H1 (cell line): ENCODE results near the gene MKI67. TPM values are rescaled to one million over a fixed set of nuclear protein-coding genes. Genes with fewer than 3 reads are reported as not detected.

Experiments
- CTCF ChIA-PET: fragments of 300-600 bp; sonication (Branson Sonifier 250); formaldehyde crosslinking; loops from one replicate; lab custom pipeline; 2021; ENCODE audit not compliant: partially characterized antibody; lab: Charles Lee
- POLR2A ChIA-PET: fragments of 300-600 bp; sonication (Branson Sonifier 250); formaldehyde crosslinking; loops from one replicate; lab custom pipeline; 2021; ENCODE audit warnings: inconsistent platforms; ENCODE audit not compliant: partially characterized antibody; lab: Charles Lee
- DNase-seq, 2 experiments: peaks; one replicate each; pipeline versions ENCODE4 v3.0.0 to v3.0.0-alpha.2; 2010 to 2022; ENCODE audit warnings: low spot score in 2 of 2, low read depth in 1 of 2, mixed read lengths in 1 of 2
- FAIRE-seq: peaks from 2 replicates; lab custom pipeline; 2011; peaks lifted over from hg19 to GRCh38; lab: Jason Lieb, UNC
- H2AFZ ChIP-seq: 2 replicates; pipeline ENCODE4 v1.8.1; 2012; ENCODE audit warnings: low read length, inconsistent platforms
- H2AK5ac ChIP-seq: 2 replicates; pipeline ENCODE4 v1.6.1; 2013; ENCODE audit warnings: low read depth, low read length
- H2BK120ac ChIP-seq: replicated peaks from 2 replicates; pipeline ENCODE3; 2013; ENCODE audit warnings: low read depth, low read length, inconsistent platforms
- H2BK12ac ChIP-seq: 2 replicates; pipeline ENCODE4 v1.6.1; 2013; ENCODE audit warnings: low read depth, low read length
- H2BK15ac ChIP-seq: 2 replicates; pipeline ENCODE4 v1.6.1; 2013; ENCODE audit warnings: low read length
- H2BK20ac ChIP-seq: 2 replicates; pipeline ENCODE4 v1.6.1; 2013; ENCODE audit warnings: low read length
- H2BK5ac ChIP-seq: 2 replicates; pipeline ENCODE4 v1.6.1; 2013; ENCODE audit warnings: low read depth, low read length
- H3K14ac ChIP-seq: 2 replicates; pipeline ENCODE4 v1.6.1; 2013; ENCODE audit warnings: inconsistent platforms; ENCODE audit not compliant: insufficient read length
- H3K18ac ChIP-seq: 2 replicates; pipeline ENCODE4 v1.6.1; 2013; ENCODE audit warnings: low read length; ENCODE audit errors: extremely low read depth
- H3K23ac ChIP-seq: 2 replicates; pipeline ENCODE4 v1.6.1; 2013; ENCODE audit warnings: inconsistent platforms; ENCODE audit not compliant: insufficient read length
- H3K23me2 ChIP-seq: 2 replicates; pipeline ENCODE4 v1.6.1; 2013; ENCODE audit warnings: low read depth, low read length
- H3K27ac ChIP-seq: 2 replicates; pipeline ENCODE4 v1.6.1; 2011; ENCODE audit warnings: low read depth, low read length, inconsistent platforms
- H3K27me3 ChIP-seq, 4 experiments: replicated peaks in 1 of 4; 1 replicate in 1 of 4; 2 replicates in 3 of 4; pipeline versions ENCODE4 v1.6.1 to v1.8.1; 2011 to 2013; ENCODE audit warnings: low read length in 3 of 4, mild to moderate bottlenecking in 3 of 4, inconsistent platforms in 2 of 4, mixed read lengths in 2 of 4, moderate library complexity in 1 of 4; ENCODE audit not compliant: control insufficient read depth in 3 of 4, insufficient read depth in 3 of 4; ENCODE audit errors: extremely low read depth in 1 of 4
- H3K36me3 ChIP-seq, 4 experiments: 2 replicates each; pipeline versions ENCODE4 v1.6.1 to v1.8.1; 2011 to 2013; ENCODE audit warnings: mild to moderate bottlenecking in 4 of 4, low read length in 3 of 4, moderate library complexity in 2 of 4, control low read depth in 1 of 4, inconsistent platforms in 1 of 4; ENCODE audit not compliant: insufficient read depth in 4 of 4, control insufficient read depth in 2 of 4
- H3K4ac ChIP-seq: replicated peaks from 2 replicates; pipeline ENCODE3; 2013; ENCODE audit warnings: low read length, low read depth, mixed read lengths, inconsistent platforms; ENCODE audit not compliant: insufficient read length
- H3K4me1 ChIP-seq, 4 experiments: replicated peaks in 1 of 4; 1 replicate in 1 of 4; 2 replicates in 3 of 4; pipeline versions ENCODE4 v1.6.1 to v1.8.1; 2011 to 2013; ENCODE audit warnings: low read length in 3 of 4, inconsistent platforms in 2 of 4, mixed read lengths in 1 of 4; ENCODE audit not compliant: insufficient read depth in 4 of 4, control insufficient read depth in 3 of 4
- H3K4me2 ChIP-seq, 2 experiments: 2 replicates each; pipeline versions ENCODE4 v1.6.1 to v1.8.1; 2011 to 2013; ENCODE audit warnings: low read depth in 2 of 2, low read length in 2 of 2, control low read depth in 1 of 2, inconsistent platforms in 1 of 2, mild to moderate bottlenecking in 1 of 2; ENCODE audit not compliant: insufficient read depth in 1 of 2
- H3K4me3 ChIP-seq, 4 experiments: fragments of 200-600, 300-600 bp in 1 of 4; sonication (generic), shearing (Covaris generic), sonication (Bioruptor Twin) in 1 of 4; 2 replicates each; pipeline versions ENCODE4 v1.5.1 to v1.8.1; 2011 to 2016; ENCODE audit warnings: low read length in 4 of 4, low read depth in 3 of 4, control low read depth in 2 of 4, inconsistent platforms in 2 of 4, mild to moderate bottlenecking in 2 of 4, mixed read lengths in 1 of 4, moderate library complexity in 1 of 4; ENCODE audit not compliant: insufficient read depth in 2 of 4; ENCODE audit errors: extremely low read depth in 1 of 4
- H3K56ac ChIP-seq: replicated peaks from 2 replicates; pipeline ENCODE3; 2013; ENCODE audit warnings: low read depth, mild to moderate bottlenecking, mixed read lengths, low read length, inconsistent platforms; ENCODE audit not compliant: insufficient read length
- H3K79me1 ChIP-seq: 2 replicates; pipeline ENCODE4 v1.6.1; 2013; ENCODE audit warnings: low read depth, low read length, control low read depth
- H3K79me2 ChIP-seq, 2 experiments: 2 replicates each; pipeline versions ENCODE4 v1.6.1 to v1.8.1; 2012 to 2013; ENCODE audit warnings: low read length in 2 of 2, mild to moderate bottlenecking in 2 of 2, inconsistent platforms in 1 of 2; ENCODE audit not compliant: insufficient read depth in 2 of 2, control insufficient read depth in 1 of 2
- H3K9ac ChIP-seq, 4 experiments: replicated peaks in 1 of 4; 1 replicate in 1 of 4; 2 replicates in 3 of 4; pipeline versions ENCODE4 v1.6.1 to v1.8.1; 2011 to 2013; ENCODE audit warnings: low read depth in 3 of 4, low read length in 3 of 4, control low read depth in 2 of 4, mild to moderate bottlenecking in 2 of 4, moderate library complexity in 2 of 4, inconsistent platforms in 1 of 4; ENCODE audit errors: extremely low read depth in 1 of 4
- H3K9me3 ChIP-seq, 2 experiments: 2 replicates each; pipeline versions ENCODE4 v1.6.1 to v1.8.1; 2012 to 2013; ENCODE audit warnings: mild to moderate bottlenecking in 2 of 2, moderate library complexity in 2 of 2, control low read depth in 1 of 2, inconsistent platforms in 1 of 2, low read depth in 1 of 2, low read length in 1 of 2, mixed read lengths in 1 of 2; ENCODE audit not compliant: insufficient read depth in 2 of 2
- H4K20me1 ChIP-seq, 2 experiments: replicated peaks in 1 of 2; 2 replicates each; pipeline versions ENCODE3 to v1.8.1; 2011 to 2013; ENCODE audit warnings: inconsistent platforms in 2 of 2, low read length in 2 of 2, mild to moderate bottlenecking in 1 of 2; ENCODE audit not compliant: insufficient read depth in 2 of 2, control insufficient read depth in 1 of 2
- H4K5ac ChIP-seq: 2 replicates; pipeline ENCODE4 v1.6.1; 2013; ENCODE audit warnings: low read length, low read depth, mixed read lengths, inconsistent platforms; ENCODE audit not compliant: insufficient read length
- H4K8ac ChIP-seq: 2 replicates; pipeline ENCODE4 v1.8.0; 2013; ENCODE audit warnings: mild to moderate bottlenecking, moderate library complexity, low read length, inconsistent platforms; ENCODE audit not compliant: insufficient read depth; ENCODE audit errors: extremely low read depth
- H4K91ac ChIP-seq: replicated peaks from 2 replicates; pipeline ENCODE3; 2013; ENCODE audit warnings: low read length, mixed read lengths, inconsistent platforms; ENCODE audit not compliant: insufficient read length
- ASH2L ChIP-seq: fragments of 200-600, 300-600 bp; sonication (generic); IDR thresholded peaks from one replicate; pipeline ENCODE4 v1.7.1; 2017; ENCODE audit warnings: low read length
- ATF2 ChIP-seq: IDR thresholded peaks from 2 replicates; pipeline ENCODE4 v1.6.1; 2012; ENCODE audit warnings: low read length, inconsistent platforms
- CBX5 ChIP-seq: fragments of 300-800, 300-1000 bp; sonication (generic); IDR thresholded peaks from 2 replicates; pipeline ENCODE4 v1.7.1; 2016; ENCODE audit warnings: antibody characterized with exemption, low read length, low read depth
- CEBPB ChIP-seq: IDR thresholded peaks from 2 replicates; pipeline ENCODE4 v1.6.1; 2012; ENCODE audit warnings: low read depth, low read length
- GABPA ChIP-seq: IDR thresholded peaks from 2 replicates; pipeline ENCODE4 v1.6.1; 2011; ENCODE audit warnings: mild to moderate bottlenecking, low read length, moderate library complexity, borderline replicate concordance; ENCODE audit not compliant: insufficient read depth
- NRF1 ChIP-seq: IDR thresholded peaks from 2 replicates; pipeline ENCODE4 v1.6.1; 2011; ENCODE audit warnings: mild to moderate bottlenecking, low read depth, low read length, improper control_type of control experiment
- POLR2A ChIP-seq, 2 experiments: IDR thresholded peaks; 1 replicate in 1 of 2; 2 replicates in 1 of 2; pipeline ENCODE4 v1.6.1; 2011; ENCODE audit warnings: low read depth in 2 of 2, low read length in 2 of 2, mild to moderate bottlenecking in 2 of 2; ENCODE audit errors: control extremely low read depth in 1 of 2
- POLR2AphosphoS5 ChIP-seq: IDR thresholded peaks from 2 replicates; pipeline ENCODE4 v1.6.1; 2011; ENCODE audit warnings: low read depth, low read length
- RFX5 ChIP-seq: IDR thresholded peaks from 2 replicates; pipeline ENCODE4 v1.6.1; 2011; ENCODE audit warnings: low read depth, low read length, improper control_type of control experiment, borderline replicate concordance
- SAP30 ChIP-seq: fragments of 300-600 bp; sonication (generic); IDR thresholded peaks from 2 replicates; pipeline ENCODE4 v1.7.1; 2012; ENCODE audit warnings: low read length, moderate library complexity, mild to moderate bottlenecking, inconsistent platforms; ENCODE audit not compliant: insufficient read depth, insufficient replicate concordance
- SRF ChIP-seq: IDR thresholded peaks from 2 replicates; pipeline ENCODE4 v1.6.1; 2011; ENCODE audit warnings: mild to moderate bottlenecking, low read depth, low read length, moderate library complexity
- TAF1 ChIP-seq: IDR thresholded peaks from 2 replicates; pipeline ENCODE4 v1.6.1; 2011; ENCODE audit warnings: mild to moderate bottlenecking, low read depth, low read length
- TEAD4 ChIP-seq: IDR thresholded peaks from 2 replicates; pipeline ENCODE4 v1.6.1; 2012; ENCODE audit warnings: low read depth, low read length, inconsistent platforms, mixed read lengths
- WGBS, 2 experiments: shearing (Covaris generic) in 1 of 2; methylation state at CpG; one replicate each; pipeline versions ENCODE4 v1.1.6 to v1.1.7; 2013 to 2015; ENCODE audit warnings: low lambda C conversion rate in 2 of 2, mixed read lengths in 2 of 2, inconsistent platforms in 1 of 2, low coverage in 1 of 2, missing lambda C conversion rate in 1 of 2; ENCODE audit not compliant: insufficient replicate concordance in 2 of 2, insufficient coverage in 1 of 2, insufficient read length in 1 of 2; ENCODE audit errors: extremely low coverage in 1 of 2, missing lambda C conversion rate in 1 of 2; 5-methylcytosine and 5-hydroxymethylcytosine counted together
- polyA plus RNA-seq, 7 experiments: library from polyadenylated mRNA; depleted of rRNA in 3 of 7; stranded (reverse) in 5 of 7; unstranded in 2 of 7; fragments of >200 nt in 5 of 7; fragments of 200-250 nt in 2 of 7; gene quantifications; 1 replicate in 5 of 7; 2 replicates in 1 of 7; 4 replicates in 1 of 7; pipeline versions ENCODE4 v1.2.1 to v1.2.3, GENCODE V29; 2011 to 2013; ENCODE audit warnings: missing spikeins in 2 of 7, mixed read lengths in 2 of 7
- total RNA-seq: library from RNA; stranded (reverse); fragmentation: NEBNext Ultra II Directional; extraction: Animal tissue kit (Norgen Biotek cat#: 25700); gene quantifications from 2 replicates; pipeline ENCODE4 v1.2.1, GENCODE V29; 2021

Gene MKI67
- total and polyA plus RNA-seq, 2 of the 8 experiments (the other 6 are each of a cell fraction or from before 2014, with no cell fraction given), result 15.8 to 85.1 TPM

- ChIA-PET CTCF (interaction anchor here (0.7 to 5.4 kb wide), 13 partner anchors 8 to 218 kb away, joined by 3 to 52 read pairs (median 6); partner anchors contain the start of gene PTPRE), POLR2A (interaction anchor here (0.6 kb wide), 1 partner anchor 467 kb away, joined by 3 read pairs; no protein-coding TSS in a partner anchor)
- Histone ChIP-seq H3K79me2 (no peaks in the 10 kb centered on the region), H2BK15ac (no peak overlapping the region), H2BK5ac (no peak overlapping the region), H3K36me3 (no peaks in the 10 kb centered on the region), H3K18ac (no peak overlapping the region), H3K56ac (no peak overlapping the region), H4K8ac (no peak overlapping the region), H4K91ac (no peak overlapping the region), H2AK5ac (no peak overlapping the region), H4K20me1 (peaks cover 0 to 4% of the 10 kb centered on the region in 2 experiments), H3K79me1 (0 out of 2 replicates have a peak, but pooled peaks cover 2% of the 10 kb centered on the region), H3K9me3 (no peaks in the 10 kb centered on the region), H3K9ac (no peak overlapping the region), H2BK20ac (no peak overlapping the region), H2BK120ac (no peak overlapping the region), H3K23ac (no peak overlapping the region), H2BK12ac (no peak overlapping the region), H3K23me2 (0 out of 2 replicates have a peak, but pooled peaks cover 4% of the 10 kb centered on the region), H3K4ac (no peak overlapping the region), H3K27ac (no peak overlapping the region), H3K14ac (no peak overlapping the region), H3K4me2 (no peak overlapping the region), H3K4me3 (no peak overlapping the region), H2AFZ (no peak overlapping the region), H3K27me3 (0 out of 7 replicates have a peak, but pooled peaks cover 0 to 2% (median 0%) of the 10 kb centered on the region in 4 experiments), H4K5ac (no peak overlapping the region), H3K4me1 (peaks cover 0 to 3% (median 0%) of the 10 kb centered on the region in 4 experiments; a peak in 1 of 7 replicates)
- 82% methylated on average over 6 of the region's 6 CpGs; no CpG with 5 or more reads in 1 of the 2 experiments for WGBS, 2 experiments
- FAIRE-seq (no peak), DNase-seq (no peak)
- TF ChIP-seq NRF1 (no peak), CBX5 (no peak), TAF1 (no peak), CEBPB (no peak), ASH2L (no peak), SAP30 (no peak), SRF (no peak), TEAD4 (no peak), POLR2AphosphoS5 (no peak), ATF2 (no peak), RFX5 (no peak), POLR2A (IDR thresholded peaks at IDR 0.05; ENCODE audit: control extremely low read depth in 1 of 2, low read depth in 2 of 2, low read length in 2 of 2) (no peak), GABPA (no peak)
These were observed 54.2 kb downstream of the MKI67 start for GRCh38 chr10:128072046-128072445.
